ENCODE results near the gene KRTAP6-2.

The KRTAP6-2 gene

GRCh38 chr21:30598802-30599201 lies at the start of gene KRTAP6-2:
Gene KRTAP6-2, minus strand, starts transcription at chr21:30598902. Its CDS starts 28 bp downstream, at chr21:30598874.
- no peak within 1 kb of the TSS for H3K4me3 ChIP-seq (ENCODE audit: low read depth, low read length)
- DNase-seq (ENCODE audit: low read depth), result no peak
- no peak for TF ChIP-seq CTCF (IDR thresholded peaks at IDR 0.05; ENCODE audit: control insufficient read depth, extremely low read depth, insufficient read depth)

- TF ChIP-seq CTCF (IDR thresholded peaks at IDR 0.05; ENCODE audit: control insufficient read depth, extremely low read depth, insufficient read depth), result no peak
- H3K4me3 ChIP-seq (ENCODE audit: low read depth, low read length), result no peak overlapping the region
- DNase-seq (ENCODE audit: low read depth), result no peak
These were observed 48.3 kb upstream of the KRTAP6-2 start for GRCh38 chr21:30646904-30647414.

- no peak within 1 kb of the TSS for H3K4me3 ChIP-seq (ENCODE audit: low read depth, low read length)
- no peak for DNase-seq (ENCODE audit: low read depth)
- TF ChIP-seq CTCF (IDR thresholded peaks at IDR 0.05; ENCODE audit: control insufficient read depth, extremely low read depth, insufficient read depth), result no peak
These were observed 43.9 kb upstream of the KRTAP6-2 start, which contains the start of gene KRTAP20-3 for GRCh38 chr21:30642564-30642963. Gene KRTAP20-3, plus strand, starts transcription at chr21:30642864.

- TF ChIP-seq CTCF (IDR thresholded peaks at IDR 0.05; ENCODE audit: control insufficient read depth, extremely low read depth, insufficient read depth), result no peak
- no peak for DNase-seq (ENCODE audit: low read depth)
- H3K4me3 ChIP-seq (ENCODE audit: low read depth, low read length), result no peak overlapping the region
These were observed 40.0 kb upstream of the KRTAP6-2 start for GRCh38 chr21:30638686-30639085.

- H3K4me3 ChIP-seq (ENCODE audit: low read depth, low read length), result no peak within 1 kb of the TSS
- no peak for TF ChIP-seq CTCF (IDR thresholded peaks at IDR 0.05; ENCODE audit: control insufficient read depth, extremely low read depth, insufficient read depth)
- DNase-seq (ENCODE audit: low read depth), result no peak
These were observed 36.2 kb upstream of the KRTAP6-2 start, which contains the start of gene KRTAP20-2 for GRCh38 chr21:30634906-30635305. Gene KRTAP20-2, plus strand, starts transcription at chr21:30635206. Its CDS starts 58 bp downstream, at chr21:30635264.

- no peak for TF ChIP-seq CTCF (IDR thresholded peaks at IDR 0.05; ENCODE audit: control insufficient read depth, extremely low read depth, insufficient read depth)
- DNase-seq (ENCODE audit: low read depth), result no peak
- no peak overlapping the region for H3K4me3 ChIP-seq (ENCODE audit: low read depth, low read length)
These were observed 30.5 kb upstream of the KRTAP6-2 start for GRCh38 chr21:30629200-30629599.

GRCh38 chr21:30628109-30628508 lies 29.4 kb upstream of the KRTAP6-2 start:
- TF ChIP-seq CTCF (IDR thresholded peaks at IDR 0.05; ENCODE audit: control insufficient read depth, extremely low read depth, insufficient read depth), result no peak
- no peak for DNase-seq (ENCODE audit: low read depth)
- H3K4me3 ChIP-seq (ENCODE audit: low read depth, low read length), result no peak overlapping the region
